Germinal center (tissue), 1 donor: ENCODE measurements around the gene SYT1.
"Not testable (repeated sequence)": the region's sequence is repeated elsewhere in the genome, so short reads cannot be mapped to it uniquely, and the experiment has no call there.

Source experiments
- DNase-seq: peaks from one replicate; pipeline ENCODE4 v3.0.0; 2012; ENCODE audit warnings: mixed read lengths, low spot score

The SYT1 gene

DNA sequence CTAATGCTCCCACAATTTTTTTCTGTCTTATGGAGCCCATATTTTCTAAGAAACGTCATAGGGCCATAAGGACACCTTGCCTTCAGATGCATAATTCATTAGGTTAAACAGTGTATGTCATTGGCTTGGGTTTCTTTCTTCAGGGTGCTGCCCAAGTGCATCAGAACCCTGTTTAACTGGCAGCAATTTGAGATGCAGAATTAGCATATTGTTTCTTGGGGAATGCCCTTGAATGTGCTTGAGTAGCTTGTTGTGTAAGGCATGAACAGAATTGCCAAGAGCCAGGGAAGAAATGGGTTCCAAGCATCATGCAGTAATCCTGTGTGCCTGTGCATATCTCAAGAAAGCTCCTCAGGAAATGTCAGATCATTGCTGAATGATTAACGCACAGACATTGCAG is 277.2 kb downstream of the SYT1 start:
- DNase-seq = no peak

- no peak for DNase-seq
Measured at GRCh38 chr12:79143803-79144202, 279.2 kb downstream of the SYT1 start.

DNA sequence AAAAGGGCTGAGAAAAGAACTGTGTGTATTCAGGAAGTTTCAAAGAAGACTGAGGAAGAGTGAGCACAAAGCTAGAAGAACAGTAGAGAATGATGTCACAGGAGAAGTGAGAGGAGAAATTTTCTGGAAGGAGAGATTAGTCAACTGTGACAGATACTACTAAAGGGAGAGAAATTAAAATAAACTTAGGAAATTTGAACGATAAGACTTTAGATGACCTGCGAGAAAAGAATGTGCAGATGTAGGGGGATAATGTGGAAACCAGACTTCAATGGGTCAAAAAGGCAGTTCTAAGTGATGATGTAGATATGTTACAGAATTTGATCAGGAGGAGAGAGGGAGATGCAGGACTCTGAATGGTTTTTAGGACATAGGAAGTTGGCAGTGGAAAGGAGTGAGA is 287.4 kb downstream of the SYT1 start:
- no peak for DNase-seq

GRCh38 chr12:79155683-79156082 is 291.1 kb downstream of the SYT1 start:
- DNase-seq = no peak

GRCh38 chr12:79156846-79157463 is 292.4 kb downstream of the SYT1 start:
- DNase-seq = no peak

- DNase-seq = no peak
Measured at GRCh38 chr12:79161249-79161934, 296.8 kb downstream of the SYT1 start.

DNA sequence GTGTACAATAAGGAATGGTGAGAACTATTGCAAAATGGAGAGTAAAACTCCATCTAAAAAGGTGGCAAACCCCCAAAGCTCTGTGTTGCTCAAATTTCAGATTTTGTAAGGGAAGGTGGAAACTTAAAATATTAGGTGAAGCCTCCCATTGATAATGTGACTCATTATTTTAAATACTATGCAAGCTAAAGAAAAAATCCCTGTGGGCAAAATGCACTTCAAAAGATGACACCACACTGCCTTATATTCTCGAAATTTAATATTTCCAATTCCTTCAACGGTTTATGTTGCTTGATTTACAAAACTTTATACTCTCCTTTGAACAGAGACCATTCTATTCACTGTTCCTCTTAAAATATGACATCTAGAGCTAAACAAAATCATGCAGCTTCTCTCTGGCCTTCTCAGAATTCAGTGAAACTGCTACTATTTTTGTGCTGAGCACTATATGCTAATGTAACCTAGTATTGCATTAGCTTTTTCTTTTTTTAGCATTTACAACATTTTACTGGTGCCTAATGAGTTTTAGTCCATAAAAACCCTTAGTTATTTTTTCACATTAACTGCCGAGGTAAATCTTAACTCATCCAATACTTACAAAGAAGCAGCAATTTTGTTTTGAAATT is 297.7 kb downstream of the SYT1 start:
- no peak for DNase-seq

GRCh38 chr12:79162948-79163347 is 298.4 kb downstream of the SYT1 start:
- no peak for DNase-seq

GRCh38 chr12:79164890-79165289 is 300.3 kb downstream of the SYT1 start:
- no peak for DNase-seq

DNA sequence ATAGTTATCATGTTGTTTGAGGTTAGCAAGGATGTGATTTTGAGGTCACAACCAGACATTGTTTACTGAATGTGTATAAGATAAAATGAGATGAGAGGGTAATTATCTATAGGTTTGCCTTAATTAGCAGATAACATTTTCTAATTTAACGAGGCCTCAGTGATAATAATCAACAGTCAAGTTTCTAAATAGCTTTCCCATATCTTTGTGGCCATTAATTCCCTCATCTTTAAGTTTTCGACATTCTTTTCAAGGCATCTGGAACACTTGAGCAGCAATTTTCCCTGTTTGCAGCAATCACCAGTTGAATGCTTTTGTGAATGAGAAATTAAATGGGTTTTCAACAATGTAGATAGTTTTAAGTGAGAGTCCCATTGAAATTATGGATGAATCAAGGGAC is 304.1 kb downstream of the SYT1 start:
- no peak for DNase-seq

- DNase-seq = no peak
Measured at GRCh38 chr12:79174626-79175025, 310.1 kb downstream of the SYT1 start.

DNA sequence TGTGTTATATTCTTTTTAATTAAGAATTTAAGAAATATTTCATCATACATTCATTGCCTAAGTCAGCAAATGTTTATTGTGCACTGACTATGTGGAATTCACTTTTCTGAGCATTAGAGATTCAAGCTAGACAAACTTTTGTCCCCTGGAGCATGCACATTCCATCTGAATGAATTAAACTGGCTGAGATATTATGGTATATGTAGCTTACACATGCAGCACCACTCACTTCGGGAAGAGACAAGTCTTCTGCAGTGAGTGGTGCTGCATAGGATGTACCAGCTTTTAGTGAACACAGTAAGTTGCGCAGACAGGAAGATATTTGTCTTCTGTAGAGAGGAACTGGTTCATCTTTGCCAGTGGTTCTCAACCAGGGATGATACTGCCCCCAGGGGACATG is 318.4 kb downstream of the SYT1 start:
- DNase-seq = no peak

DNA sequence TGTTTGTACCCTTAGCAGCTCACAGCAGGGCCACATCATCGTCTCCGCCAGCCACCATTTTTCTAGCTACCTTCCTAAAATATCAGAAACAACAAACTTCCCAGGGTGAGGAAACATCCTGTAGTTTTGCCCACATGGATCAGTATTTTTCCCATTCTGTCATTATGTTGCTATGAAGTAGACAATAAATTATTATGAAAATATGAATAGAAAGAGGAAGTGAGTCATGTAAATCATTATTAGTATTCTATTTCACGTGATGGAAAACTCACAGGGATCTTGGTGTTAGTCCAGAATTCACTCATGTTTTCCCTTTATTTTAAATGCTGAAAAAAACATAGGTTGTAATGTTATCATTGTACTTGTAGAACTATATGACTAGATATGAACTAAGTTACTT is 319.4 kb downstream of the SYT1 start:
- no peak for DNase-seq

GRCh38 chr12:79186506-79186905 is 321.9 kb downstream of the SYT1 start:
- DNase-seq = no peak

DNA sequence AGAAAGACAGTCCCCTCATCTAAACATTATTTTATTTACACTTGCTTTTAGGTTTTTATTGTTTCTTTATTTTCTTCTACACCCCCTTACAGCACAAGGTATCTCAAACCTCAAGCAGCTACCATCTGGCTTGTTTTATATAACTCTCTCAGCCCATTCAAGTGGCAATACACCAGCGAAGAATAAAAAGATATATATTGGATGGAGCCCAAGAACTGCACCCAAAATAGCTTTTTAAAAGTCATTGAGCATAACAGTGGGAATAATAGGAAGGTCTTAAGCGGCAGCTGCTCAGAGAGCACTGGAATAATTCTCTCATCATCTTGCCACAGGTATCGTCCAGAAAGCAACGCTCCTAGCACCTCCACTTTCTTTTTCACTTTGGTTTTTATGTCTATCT is 322.5 kb downstream of the SYT1 start:
- DNase-seq = no peak

DNA sequence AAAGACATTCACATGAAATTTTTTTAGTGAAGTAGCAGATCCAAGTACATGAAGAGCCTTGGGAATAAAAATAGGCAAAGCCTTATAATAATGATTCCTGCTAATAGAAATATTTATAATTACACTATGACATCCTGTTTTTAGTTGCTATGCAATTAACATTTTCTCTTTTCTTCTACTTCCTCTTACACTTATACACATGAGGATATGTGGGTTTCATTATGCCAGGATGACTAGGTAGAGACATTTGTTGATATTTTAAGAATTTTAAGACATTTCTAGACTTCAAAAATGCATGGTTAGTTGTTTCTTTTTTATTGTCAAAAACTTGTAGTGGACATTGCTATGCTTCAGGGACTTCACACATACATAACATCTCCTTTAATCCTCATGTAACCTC is 326.8 kb downstream of the SYT1 start:
- DNase-seq = no peak

GRCh38 chr12:79194595-79194994 is 330.0 kb downstream of the SYT1 start:
- no peak for DNase-seq

- DNase-seq = no peak
Measured at GRCh38 chr12:79199166-79199565, 334.6 kb downstream of the SYT1 start.

DNA sequence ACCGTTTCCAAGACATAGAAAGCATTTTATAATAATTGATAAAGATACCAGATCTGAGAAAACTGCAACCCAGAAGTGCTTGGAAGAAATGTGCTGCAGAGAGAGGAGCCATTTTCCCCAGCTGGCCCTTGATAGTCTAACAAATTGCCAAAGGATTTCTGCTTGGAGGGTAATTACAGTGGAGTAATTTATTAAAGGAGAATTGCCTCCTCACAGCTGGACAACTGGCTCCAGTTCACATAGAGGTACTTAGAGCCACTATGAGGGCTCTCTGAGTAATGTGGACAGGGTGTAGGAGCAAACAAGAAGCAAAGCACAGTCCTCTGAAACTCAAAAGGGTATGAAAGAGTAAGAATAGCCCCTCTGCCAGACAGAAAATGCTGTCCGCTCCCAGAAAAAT is 335.6 kb downstream of the SYT1 start:
- no peak for DNase-seq

DNA sequence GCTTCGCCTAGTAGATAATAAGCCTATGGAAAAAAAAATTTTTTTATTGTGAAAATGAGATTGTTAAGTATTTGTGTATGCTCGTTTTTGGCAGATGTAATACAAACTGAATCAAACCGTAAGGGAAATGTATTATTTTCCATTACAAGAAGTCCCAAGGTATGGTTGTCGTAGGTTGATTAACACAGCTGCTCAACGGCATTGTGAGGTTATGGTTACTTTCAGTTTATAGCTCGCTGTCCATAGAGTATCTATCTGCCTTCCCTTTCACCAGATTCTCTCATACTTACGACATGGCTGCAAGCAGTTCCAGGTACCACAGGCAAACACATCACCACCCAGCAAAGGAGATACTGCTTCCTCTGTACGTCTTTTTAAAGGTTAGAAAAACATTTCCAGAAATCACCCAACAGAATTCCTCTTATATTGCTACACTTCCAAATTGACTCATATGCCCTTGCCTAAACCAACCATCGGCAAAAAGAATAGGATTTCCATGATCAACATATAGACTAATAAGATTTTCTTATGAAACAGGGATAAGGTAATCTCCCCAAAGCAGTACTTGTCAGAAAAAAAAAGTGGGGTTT is 338.6 kb downstream of the SYT1 start:
- DNase-seq = no peak

DNA sequence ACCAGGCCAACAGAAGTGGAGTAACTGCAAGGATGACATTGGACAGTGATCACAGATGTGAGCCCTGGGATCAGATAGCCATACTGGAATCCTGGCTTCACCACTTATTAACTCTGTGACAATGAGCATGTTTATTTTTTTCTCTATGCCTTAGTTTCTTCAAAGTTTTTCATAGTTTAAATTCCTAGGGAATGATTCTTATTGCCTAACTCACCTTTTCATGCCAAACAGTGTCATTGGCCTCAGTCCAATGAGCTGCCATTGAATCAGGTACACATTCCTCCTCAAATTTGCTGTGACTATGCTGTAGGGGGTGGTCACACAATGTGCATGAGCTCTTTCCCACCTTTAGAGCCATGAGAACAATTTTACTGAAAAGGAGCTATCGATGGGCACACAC is 342.3 kb downstream of the SYT1 start:
- DNase-seq = no peak

DNA sequence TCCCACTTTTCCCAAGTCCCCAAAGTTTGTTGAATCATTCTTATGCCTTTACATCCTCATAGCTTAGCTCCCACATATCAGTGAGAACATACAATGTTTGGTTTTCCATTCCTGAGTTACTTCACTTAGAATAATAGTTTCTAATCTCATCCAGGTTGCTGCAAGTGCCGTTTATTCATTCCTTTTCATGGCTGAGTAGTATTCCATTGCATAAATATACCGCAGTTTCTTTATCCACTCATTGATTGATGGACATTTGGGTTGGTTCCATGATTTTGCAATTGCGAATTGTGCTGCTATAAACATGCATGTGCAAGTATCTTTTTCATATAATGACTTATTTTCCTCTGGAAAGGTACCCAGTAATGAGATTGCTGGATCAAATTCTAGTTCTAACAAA is 345.8 kb downstream of the SYT1 start:
- DNase-seq = not testable (repeated sequence)

GRCh38 chr12:79217306-79217705 is 352.7 kb downstream of the SYT1 start:
- DNase-seq = no peak
